Neural cell (in vitro differentiated cells): Measurements from ENCODE around the gene CCNI2. TPM values are rescaled to one million over a fixed set of nuclear protein-coding genes. Genes with fewer than 3 reads are reported as not detected.

Experiments
- H2AFZ ChIP-seq: fragments of 200-600, 300-800 bp; sonication (generic), shearing (Covaris generic); 2 replicates; pipeline ENCODE4 v1.6.0; 2014; ENCODE audit warnings: low read depth, mild to moderate bottlenecking, antibody characterized with exemption, low read length, moderate library complexity
- H3F3A ChIP-seq: fragments of 200-600 bp; shearing (Covaris generic); 2 replicates; pipeline ENCODE4 v1.6.1; 2016; ENCODE audit warnings: mild to moderate bottlenecking, moderate library complexity, mixed read lengths, antibody characterized with exemption, low read length; ENCODE audit not compliant: insufficient read depth, poor library complexity, severe bottlenecking
- H3K27ac ChIP-seq: fragments of 200-600, 300-800 bp; sonication (generic), shearing (Covaris generic); 2 replicates; pipeline ENCODE4 v1.5.1; 2014; ENCODE audit warnings: mild to moderate bottlenecking, low read length, moderate library complexity
- H3K27me3 ChIP-seq: fragments of 300-800, 200-600 bp; sonication (generic), shearing (Covaris generic); 2 replicates; pipeline ENCODE4 v1.6.0; 2014; ENCODE audit warnings: mild to moderate bottlenecking, low read depth, low read length, moderate library complexity; ENCODE audit not compliant: insufficient read depth
- H3K36me3 ChIP-seq: fragments of 300-800, 200-600 bp; sonication (generic), shearing (Covaris generic); 2 replicates; pipeline ENCODE4 v1.5.1; 2014; ENCODE audit warnings: mild to moderate bottlenecking, antibody characterized with exemption, low read length, moderate library complexity; ENCODE audit not compliant: insufficient read depth
- H3K4me2 ChIP-seq: fragments of 300-800, 200-600 bp; sonication (generic), shearing (Covaris generic); 2 replicates; pipeline ENCODE4 v1.6.0; 2014; ENCODE audit warnings: mild to moderate bottlenecking, low read length
- H3K4me3 ChIP-seq: fragments of 300-800, 200-600 bp; sonication (generic), shearing (Covaris generic); 2 replicates; pipeline ENCODE4 v1.5.1; 2014; ENCODE audit warnings: mild to moderate bottlenecking, low read length, moderate library complexity
- H3K79me2 ChIP-seq: fragments of 200-600 bp; shearing (Covaris generic); replicated peaks from 2 replicates; pipeline ENCODE4 v1.6.0; 2014; ENCODE audit warnings: mild to moderate bottlenecking, low read length, moderate library complexity; ENCODE audit not compliant: insufficient read depth
- H3K9ac ChIP-seq: fragments of 300-800, 200-600 bp; sonication (generic), shearing (Covaris generic); 2 replicates; pipeline ENCODE4 v1.6.1; 2016; ENCODE audit warnings: mild to moderate bottlenecking, low read length, mixed read lengths
- H3K9me2 ChIP-seq: fragments of 200-600 bp; shearing (Covaris generic); 2 replicates; pipeline ENCODE4 v1.6.1; 2016; ENCODE audit warnings: mild to moderate bottlenecking, low read length, mixed read lengths; ENCODE audit not compliant: insufficient read depth
- H3K9me3 ChIP-seq: fragments of 200-600, 300-800 bp; sonication (generic), shearing (Covaris generic); 2 replicates; pipeline ENCODE4 v1.6.1; 2016; ENCODE audit warnings: mild to moderate bottlenecking, mixed run types, low read length, moderate library complexity, mixed read lengths
- H4K20me1 ChIP-seq: fragments of 200-600 bp; shearing (Covaris generic); 2 replicates; pipeline ENCODE4 v1.6.1; 2016; ENCODE audit warnings: mild to moderate bottlenecking, mixed run types; ENCODE audit not compliant: insufficient read depth
- CTCF ChIP-seq: fragments of 450-650 bp; IDR thresholded peaks from 2 replicates; pipeline ENCODE4 v1.5.1; 2014; ENCODE audit warnings: antibody characterized with exemption, mild to moderate bottlenecking, moderate library complexity; ENCODE audit not compliant: poor library complexity, severe bottlenecking
- EP300 ChIP-seq: fragments of 450-650 bp; conservative IDR thresholded peaks from 2 replicates; pipeline ENCODE4 v1.6.1; 2014; ENCODE audit warnings: antibody characterized with exemption, mild to moderate bottlenecking, moderate library complexity; ENCODE audit not compliant: poor library complexity, severe bottlenecking
- EZH2 ChIP-seq: fragments of 200-600, 300-800 bp; shearing (Covaris generic), sonication (generic); IDR thresholded peaks from 2 replicates; pipeline ENCODE4 v1.6.1; 2014; ENCODE audit warnings: antibody characterized with exemption, low read length, borderline replicate concordance, mild to moderate bottlenecking; ENCODE audit not compliant: insufficient read depth, poor library complexity, severe bottlenecking
- MXI1 ChIP-seq: fragments of 450-650 bp; conservative IDR thresholded peaks from 2 replicates; pipeline ENCODE4 v1.6.1; 2014; ENCODE audit warnings: antibody characterized with exemption, mild to moderate bottlenecking; ENCODE audit not compliant: poor library complexity, severe bottlenecking
- POLR2AphosphoS5 ChIP-seq: IDR thresholded peaks from 2 replicates; pipeline ENCODE4 v1.6.1; 2012
- RAD21 ChIP-seq: fragments of 450-650 bp; conservative IDR thresholded peaks from 2 replicates; pipeline ENCODE4 v1.6.1; 2014; ENCODE audit warnings: antibody characterized with exemption, mild to moderate bottlenecking, moderate library complexity
- REST ChIP-seq: IDR thresholded peaks from 2 replicates; pipeline ENCODE4 v1.6.1; 2012; ENCODE audit warnings: borderline replicate concordance
- SMC3 ChIP-seq: fragments of 450-650 bp; conservative IDR thresholded peaks from 2 replicates; pipeline ENCODE4 v1.6.1; 2014; ENCODE audit warnings: antibody characterized with exemption, mild to moderate bottlenecking, moderate library complexity; ENCODE audit not compliant: poor library complexity
- TAF1 ChIP-seq: IDR thresholded peaks from 2 replicates; pipeline ENCODE4 v1.6.1; 2012; ENCODE audit warnings: low read depth
- polyA plus RNA-seq: library from polyadenylated mRNA; depleted of rRNA; stranded (reverse); fragments of >200 nt; gene quantifications from 2 replicates; pipeline ENCODE4 v1.2.3, GENCODE V29; 2014

CCNI2 gene
- polyA plus RNA-seq, 1 donor from 2014 or later: not detected

- H3K9ac ChIP-seq: no peak overlapping the region
- H3K27ac ChIP-seq: no peak overlapping the region
These were observed 5.4 kb downstream of the CCNI2 start for GRCh38 chr5:132752581-132753125.

More at GRCh38 chr5:132752581-132753125, 5.4 kb downstream of the CCNI2 start:
- no peaks in the 10 kb centered on the region for H3K79me2 ChIP-seq
- no peaks in the 10 kb centered on the region for H3K9me2 ChIP-seq
- H3F3A ChIP-seq: no peaks in the 10 kb centered on the region
- H3K4me2 ChIP-seq: no peak overlapping the region
- no peaks in the 10 kb centered on the region for H3K36me3 ChIP-seq
- H2AFZ ChIP-seq: no peak overlapping the region
- TF ChIP-seq EZH2 (no peak), TAF1 (no peak), REST (no peak), CTCF (no peak), RAD21 (no peak), EP300 (no peak), MXI1 (no peak), SMC3 (no peak), POLR2AphosphoS5 (no peak)
- no peaks in the 10 kb centered on the region for H3K9me3 ChIP-seq
- H4K20me1 ChIP-seq: no peaks in the 10 kb centered on the region
- peaks cover 16% of the 10 kb centered on the region for H3K27me3 ChIP-seq
- no peak overlapping the region for H3K4me3 ChIP-seq
